KMS-11 (cell line): Measurements from ENCODE around the gene STK40.

Experiments
- H2AFZ ChIP-seq: fragments of 200-600 bp; sonication (generic); 2 replicates; pipeline ENCODE4 v1.6.1; 2016; ENCODE audit warnings: antibody characterized with exemption, mixed run types, low read depth
- H3K27ac ChIP-seq: fragments of 200-600 bp; sonication (generic); 2 replicates; pipeline ENCODE4 v1.6.1; 2016; ENCODE audit warnings: mild to moderate bottlenecking, mixed run types
- H3K27me3 ChIP-seq: fragments of 200-600 bp; sonication (generic); 2 replicates; pipeline ENCODE4 v1.6.1; 2017; ENCODE audit warnings: mild to moderate bottlenecking, low read depth, mixed run types, moderate library complexity; ENCODE audit not compliant: insufficient read depth
- H3K36me3 ChIP-seq: fragments of 200-600 bp; sonication (generic); 2 replicates; pipeline ENCODE4 v1.6.1; 2017; ENCODE audit warnings: mild to moderate bottlenecking, mixed run types; ENCODE audit not compliant: insufficient read depth
- H3K4me1 ChIP-seq: fragments of 200-600 bp; sonication (generic); 2 replicates; pipeline ENCODE4 v1.6.1; 2016; ENCODE audit warnings: mild to moderate bottlenecking, low read depth, mixed run types; ENCODE audit not compliant: poor library complexity, severe bottlenecking
- H3K4me2 ChIP-seq: fragments of 200-600 bp; sonication (generic); 2 replicates; pipeline ENCODE4 v1.7.0; 2016; ENCODE audit warnings: mild to moderate bottlenecking, mixed run types
- H3K4me3 ChIP-seq: fragments of 200-600 bp; sonication (generic); IDR thresholded peaks from 2 replicates; pipeline ENCODE4 v1.6.1; 2017; ENCODE audit warnings: low read depth, low read length, mixed read lengths; ENCODE audit not compliant: insufficient read depth
- H3K79me2 ChIP-seq: fragments of 200-600 bp; sonication (generic); 2 replicates; pipeline ENCODE4 v1.6.1; 2016; ENCODE audit warnings: low read depth, mixed run types; ENCODE audit not compliant: insufficient read depth
- H3K9ac ChIP-seq: fragments of 200-600 bp; sonication (generic); 2 replicates; pipeline ENCODE4 v1.6.1; 2016; ENCODE audit warnings: mild to moderate bottlenecking, mixed run types
- H4K20me1 ChIP-seq: fragments of 200-600 bp; sonication (generic); 2 replicates; pipeline ENCODE4 v1.6.1; 2016; ENCODE audit warnings: mild to moderate bottlenecking, mixed run types; ENCODE audit not compliant: insufficient read depth
- CTCF ChIP-seq: fragments of 200-600 bp; sonication (generic); conservative IDR thresholded peaks from 2 replicates; pipeline ENCODE4 v1.6.1; 2017; ENCODE audit warnings: low read depth, mild to moderate bottlenecking, antibody characterized with exemption, low read length, moderate library complexity, mixed read lengths

Gene STK40

GRCh38 chr1:36355811-36356210, 29.9 kb downstream of the STK40 start:
- H3K27ac ChIP-seq = no peak overlapping the region
- no peaks in the 10 kb centered on the region for H3K4me1 ChIP-seq
- TF ChIP-seq CTCF = no peak
- no peaks in the 10 kb centered on the region for H3K79me2 ChIP-seq
- no peak overlapping the region for H3K9ac ChIP-seq
- H3K27me3 ChIP-seq = no peaks in the 10 kb centered on the region
- H4K20me1 ChIP-seq = no peaks in the 10 kb centered on the region
- H3K36me3 ChIP-seq = no peaks in the 10 kb centered on the region
- no peak overlapping the region for H2AFZ ChIP-seq
- no peak overlapping the region for H3K4me2 ChIP-seq
- H3K4me3 ChIP-seq = no peak overlapping the region

GRCh38 chr1:36354486-36354885, 31.2 kb downstream of the STK40 start:
- Histone ChIP-seq H3K4me1 (no peaks in the 10 kb centered on the region), H2AFZ (no peak overlapping the region), H3K4me3 (no peak overlapping the region), H4K20me1 (no peaks in the 10 kb centered on the region), H3K4me2 (no peak overlapping the region), H3K9ac (no peak overlapping the region), H3K27ac (no peak overlapping the region), H3K79me2 (no peaks in the 10 kb centered on the region), H3K36me3 (no peaks in the 10 kb centered on the region), H3K27me3 (no peaks in the 10 kb centered on the region)
- no peak for TF ChIP-seq CTCF

- Histone ChIP-seq H4K20me1 (no peaks in the 10 kb centered on the region), H3K9ac (no peak overlapping the region), H3K27me3 (no peaks in the 10 kb centered on the region), H3K4me3 (no peak overlapping the region), H3K4me1 (no peaks in the 10 kb centered on the region), H3K27ac (no peak overlapping the region), H3K79me2 (no peaks in the 10 kb centered on the region), H3K4me2 (no peak overlapping the region), H3K36me3 (no peaks in the 10 kb centered on the region), H2AFZ (no peak overlapping the region)
- no peak for TF ChIP-seq CTCF
Measured at GRCh38 chr1:36352910-36353878, 32.5 kb downstream of the STK40 start.

- TF ChIP-seq CTCF = no peak
- no peak overlapping the region for H3K27ac ChIP-seq
- H3K9ac ChIP-seq = no peak overlapping the region
- H3K4me2 ChIP-seq = no peak overlapping the region
- no peaks in the 10 kb centered on the region for H3K79me2 ChIP-seq
- H3K4me3 ChIP-seq = no peak overlapping the region
- no peaks in the 10 kb centered on the region for H3K36me3 ChIP-seq
- no peak overlapping the region for H2AFZ ChIP-seq
- H4K20me1 ChIP-seq = no peaks in the 10 kb centered on the region
- no peaks in the 10 kb centered on the region for H3K27me3 ChIP-seq
- H3K4me1 ChIP-seq = no peaks in the 10 kb centered on the region
Measured at GRCh38 chr1:36352125-36352909, 33.4 kb downstream of the STK40 start.
